CD4-positive, alpha-beta T cell treated with Interleukin-6 for 4 hours (primary cell): Measurements from ENCODE around the gene CDC42EP3.
A peak's percentile ranks its signal among the peaks of the same experiment; 100 is the strongest.

Experiments
- DNase-seq: peaks from one replicate; pipeline ENCODE4 v3.0.0-alpha.2; 2020; ENCODE audit warnings: mixed read lengths

CDC42EP3 gene

DNA sequence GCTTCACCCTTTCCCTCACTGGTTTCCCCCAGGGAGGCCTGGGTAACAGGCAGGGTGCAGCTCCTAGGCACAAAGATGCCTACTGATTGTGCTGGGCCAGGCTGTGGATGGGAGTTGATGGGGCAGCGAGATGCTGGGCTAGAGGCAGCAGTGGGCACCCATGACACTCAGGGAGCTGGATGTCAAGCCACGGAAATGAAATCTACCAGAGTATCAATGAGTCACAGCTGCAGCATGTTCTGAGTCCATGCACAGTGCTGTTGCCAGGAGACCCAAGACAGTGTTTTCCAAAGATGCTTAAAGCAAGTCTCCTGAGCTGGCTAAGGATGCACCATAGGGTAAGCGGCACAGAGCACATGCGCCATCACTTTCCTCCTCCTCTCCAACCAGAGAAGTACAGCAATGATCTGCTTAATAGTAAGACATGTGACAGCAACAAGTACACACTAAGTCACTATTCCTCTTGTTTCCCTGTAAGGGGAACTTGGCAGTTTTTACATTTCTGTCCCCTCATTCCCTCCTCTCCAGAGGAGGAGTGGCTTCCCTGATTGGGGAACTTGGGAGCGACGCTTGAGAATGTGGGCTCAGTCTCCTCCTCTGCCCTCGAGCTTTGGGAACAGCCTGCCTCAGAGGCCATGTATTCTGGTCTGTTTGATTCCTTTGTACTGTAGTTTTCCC, 57.2 kb downstream of the CDC42EP3 start:
- no peak for DNase-seq

DNA sequence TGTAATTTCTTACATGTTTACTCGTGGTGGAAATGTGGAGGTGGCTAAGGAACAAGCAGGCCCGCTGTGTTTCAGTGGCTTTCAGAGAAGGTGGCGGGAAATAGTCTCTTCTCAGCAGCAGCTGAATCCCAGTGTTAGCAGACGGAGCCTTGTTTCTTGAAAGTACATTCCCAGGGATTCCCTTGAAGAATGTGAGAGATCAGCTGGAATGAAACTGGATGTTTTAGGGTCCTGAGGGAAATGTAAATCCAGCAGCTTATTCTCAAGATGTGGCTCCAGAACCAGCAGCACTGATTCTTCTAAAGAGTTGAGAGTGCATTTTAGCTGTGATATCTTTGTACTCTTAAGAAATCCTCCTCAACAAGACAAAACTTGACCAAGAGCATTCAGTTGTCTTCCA, 59.1 kb downstream of the CDC42EP3 start:
- no peak for DNase-seq

- no peak for DNase-seq
These were observed 60.7 kb downstream of the CDC42EP3 start for GRCh38 chr2:37610638-37611289.

- no peak for DNase-seq
These were observed 61.7 kb downstream of the CDC42EP3 start for GRCh38 chr2:37609782-37610181.

DNA sequence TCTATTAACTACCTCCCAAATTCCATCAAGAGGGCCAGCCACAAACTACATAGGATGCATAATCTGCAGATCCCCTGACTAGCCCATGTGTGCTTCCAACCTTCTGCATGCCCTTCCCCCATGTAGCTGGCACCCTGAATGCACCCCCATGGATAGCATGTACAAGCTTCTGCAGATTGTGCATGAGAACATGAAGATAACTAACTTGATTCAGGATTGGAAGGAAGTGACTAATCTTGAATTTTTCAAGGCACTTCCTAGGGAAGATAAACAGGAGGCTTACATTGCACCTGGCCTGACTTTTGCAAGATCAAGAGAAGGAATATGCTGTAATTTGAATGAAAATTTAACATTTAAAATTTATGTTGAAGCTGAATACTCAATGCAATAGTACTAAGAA, 66.7 kb downstream of the CDC42EP3 start:
- no peak for DNase-seq

DNA sequence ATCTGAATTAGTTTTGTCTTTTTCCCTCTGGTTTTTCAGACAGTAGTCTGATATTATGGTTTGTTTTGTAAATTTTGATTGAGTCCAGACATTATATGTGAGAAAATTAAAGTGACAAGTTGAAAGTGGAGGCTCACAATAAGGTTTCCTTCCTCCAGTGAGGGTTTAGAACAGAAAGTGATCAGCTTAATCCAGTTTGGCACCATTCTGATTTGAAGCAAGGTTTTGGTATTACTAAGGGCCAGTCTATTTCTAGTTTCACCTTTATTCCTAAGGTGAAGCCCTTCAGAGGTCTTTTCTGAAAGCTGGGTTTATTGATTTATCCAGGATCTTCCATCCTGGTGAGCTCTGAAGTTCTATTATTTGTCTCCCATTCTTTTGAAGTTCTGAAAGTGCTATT, 68.7 kb downstream of the CDC42EP3 start:
- no peak for DNase-seq

DNA sequence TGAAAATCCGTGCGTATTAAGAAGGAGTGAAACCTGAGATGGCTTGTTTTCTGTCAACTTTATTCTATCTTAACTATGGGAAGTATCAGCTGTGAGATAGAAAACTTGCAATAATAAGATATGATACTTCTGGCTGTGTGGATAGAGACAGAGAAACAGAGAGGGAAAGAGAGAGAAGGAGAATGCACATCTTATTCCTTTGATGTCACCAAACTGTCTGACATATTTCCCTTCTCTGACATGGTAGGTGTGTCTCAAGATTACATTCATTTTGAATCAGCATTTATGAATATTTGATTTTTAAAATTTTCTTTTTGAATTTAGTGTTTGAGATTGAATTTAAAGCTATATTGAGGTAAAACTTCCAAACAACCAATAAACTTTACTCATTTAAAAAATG, 69.4 kb downstream of the CDC42EP3 start:
- DNase-seq: no peak

- DNase-seq: no peak
These were observed 69.9 kb downstream of the CDC42EP3 start for GRCh38 chr2:37601569-37601968.

- peak; percentile 23 for DNase-seq
These were observed 70.7 kb downstream of the CDC42EP3 start for GRCh38 chr2:37600735-37601134.

GRCh38 chr2:37599688-37600525, 71.5 kb downstream of the CDC42EP3 start:
- peak; percentile 84 for DNase-seq

- DNase-seq: no peak
These were observed 77.7 kb downstream of the CDC42EP3 start for GRCh38 chr2:37593694-37594093.

GRCh38 chr2:37593024-37593423, 78.4 kb downstream of the CDC42EP3 start:
- no peak for DNase-seq
